ENCODE data around the gene ATG9A.

The ATG9A gene

DNA sequence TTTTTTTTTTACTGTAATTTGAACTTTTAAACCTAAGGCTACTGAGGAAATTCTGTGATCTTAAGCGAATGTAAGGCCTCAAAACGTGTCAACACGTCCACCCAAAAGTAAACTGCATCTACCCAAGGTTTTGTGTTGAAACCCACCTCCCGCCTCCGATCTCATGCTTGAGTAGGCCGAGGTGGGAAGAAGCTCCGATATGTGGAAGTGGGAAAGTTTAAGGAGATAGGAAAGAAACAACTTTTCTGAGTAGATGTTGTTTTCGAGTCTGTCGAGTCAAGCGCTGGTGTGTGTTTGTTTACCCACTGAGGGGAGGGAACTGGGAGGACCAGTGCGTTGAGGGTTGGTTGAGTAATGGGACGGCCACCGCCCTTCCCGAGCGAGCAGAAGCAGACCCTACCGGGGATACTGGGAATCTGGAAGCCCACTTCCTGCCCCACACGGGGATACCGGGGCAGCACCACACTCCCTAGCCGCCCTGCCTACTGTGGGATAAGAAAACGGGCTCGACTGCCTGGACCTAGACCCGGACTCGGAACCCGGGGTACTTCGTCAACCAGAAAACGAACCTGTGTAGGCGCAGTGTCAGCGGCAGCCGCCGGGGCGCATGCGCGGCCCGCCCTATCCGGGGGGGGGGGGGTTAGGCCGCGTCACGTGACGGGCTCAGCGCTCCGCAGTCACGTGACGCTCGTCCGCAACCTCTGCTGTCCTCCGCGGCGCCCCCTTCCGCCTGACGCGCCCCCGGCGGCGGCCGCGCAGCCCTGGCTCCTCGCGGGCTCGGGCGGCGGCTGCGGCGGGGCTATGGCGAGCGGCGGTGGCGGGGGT is 51.7 kb downstream of the ATG9A start, which contains the start of gene RETREG2:
Gene RETREG2, plus strand, starts transcription at position 724 of the 825 bp plus-strand sequence. Its CDS starts 78 bp downstream, at position 802.
- in situ Hi-C loops (cut with MboI; ENCODE audit: low sequenced_read_pairs), result no loop called here

DNA sequence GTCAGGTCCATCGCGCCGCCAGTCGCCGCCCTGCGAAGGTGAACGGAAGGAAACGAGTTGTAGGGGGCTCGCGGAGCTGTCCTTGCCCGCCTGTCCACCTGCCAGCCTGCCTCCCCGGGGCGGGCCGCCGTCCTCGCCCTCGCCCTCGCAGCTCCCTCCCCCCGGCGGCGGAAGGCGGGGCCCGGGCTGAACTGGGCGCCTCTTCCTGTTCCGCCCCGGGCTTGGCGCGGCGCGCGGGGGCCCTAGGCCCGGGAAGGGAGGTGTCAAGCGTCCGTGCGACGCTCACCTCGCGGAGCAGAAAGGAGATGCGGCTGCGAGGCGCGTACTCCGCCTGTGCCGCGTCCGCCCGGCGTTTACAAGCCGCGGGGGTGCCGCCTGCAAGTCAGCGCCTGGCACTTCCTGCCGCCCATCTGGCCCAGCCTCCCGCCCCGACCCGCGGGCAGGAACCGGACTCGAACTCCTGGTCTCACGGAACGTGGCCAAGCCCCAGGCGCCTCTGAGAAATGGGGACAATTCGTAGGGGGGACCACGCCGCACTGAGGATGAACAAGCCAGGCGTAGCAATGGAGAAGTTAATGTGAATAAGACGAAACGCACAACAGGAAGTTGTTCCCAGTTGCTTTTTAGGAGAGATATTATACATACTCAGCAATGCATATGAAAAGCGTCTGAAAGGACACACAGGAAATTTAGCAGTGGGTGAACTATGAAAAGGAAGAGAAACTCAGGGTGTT is 52.5 kb downstream of the ATG9A start, which contains the start of gene CNPPD1:
Gene CNPPD1, minus strand, starts transcription at position 108 of the 734 bp plus-strand sequence. Its CDS starts 97 bp downstream, at position 11.
- in situ Hi-C loops (cut with MboI; ENCODE audit: low sequenced_read_pairs), result no loop called here

DNA sequence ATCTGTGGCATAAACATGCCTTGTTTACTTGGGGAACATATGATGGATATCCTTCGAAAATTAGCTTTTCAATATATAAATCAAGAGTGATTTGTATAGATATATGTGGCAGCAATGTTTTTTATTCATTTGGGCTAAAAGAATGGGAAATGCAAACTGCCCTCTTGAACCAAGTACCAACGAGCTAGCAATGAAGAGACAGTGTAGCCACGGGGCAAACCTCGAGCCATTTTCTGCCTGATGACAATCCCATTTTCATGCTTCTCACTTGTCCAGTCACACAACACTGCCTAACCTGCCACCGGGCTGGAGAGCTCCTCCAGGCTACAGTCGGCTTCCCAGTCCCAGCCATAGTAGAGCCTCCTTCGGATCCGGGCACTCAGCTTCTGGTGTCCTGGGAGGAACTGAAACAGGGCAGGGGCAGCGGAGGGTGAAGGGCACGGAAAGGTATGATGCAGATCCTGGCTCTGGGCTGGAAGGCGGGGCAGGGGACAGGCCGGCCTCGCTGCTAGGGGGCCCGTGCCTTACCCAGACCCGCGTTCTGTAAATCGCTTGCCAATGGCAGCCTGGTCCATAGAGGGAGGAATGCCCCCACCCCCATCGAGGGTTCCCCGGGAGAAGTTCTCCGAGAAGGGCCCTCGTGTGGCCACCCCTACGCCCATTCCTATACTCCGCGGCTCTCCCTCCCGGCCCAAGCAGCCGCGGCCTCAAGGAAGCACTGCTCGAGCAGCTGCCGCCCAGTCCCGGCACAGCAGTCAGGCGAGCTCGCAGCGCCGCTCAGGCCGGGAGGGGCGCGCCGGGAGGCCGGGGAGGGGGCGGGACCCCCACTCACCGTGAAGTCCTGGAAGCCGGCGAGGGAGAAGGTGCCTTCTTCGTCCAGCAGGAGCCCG is 53.3 kb downstream of the ATG9A start:
- in situ Hi-C loops (cut with MboI; ENCODE audit: low sequenced_read_pairs), result no loop called here

DNA sequence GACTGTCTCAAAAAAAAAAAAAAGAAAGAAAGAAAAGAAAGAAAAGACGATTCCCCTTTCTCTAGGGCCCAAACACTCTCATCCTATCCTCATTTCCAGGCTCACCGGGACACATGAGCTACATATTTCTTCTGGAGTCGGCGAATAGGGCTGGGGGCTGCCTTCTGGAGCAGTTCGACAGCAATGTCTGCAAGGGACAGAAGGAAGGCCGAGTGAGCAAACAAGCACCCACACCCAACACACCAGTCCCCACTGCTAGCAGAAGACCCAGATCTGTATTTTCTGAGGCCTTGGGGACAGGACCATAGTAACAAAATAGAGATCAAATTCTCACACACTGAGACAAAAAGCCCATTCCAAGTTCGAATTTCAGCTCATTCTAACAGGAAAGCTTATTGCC is 54.0 kb downstream of the ATG9A start:
- in situ Hi-C loops (cut with MboI; ENCODE audit: low sequenced_read_pairs), result no loop called here

DNA sequence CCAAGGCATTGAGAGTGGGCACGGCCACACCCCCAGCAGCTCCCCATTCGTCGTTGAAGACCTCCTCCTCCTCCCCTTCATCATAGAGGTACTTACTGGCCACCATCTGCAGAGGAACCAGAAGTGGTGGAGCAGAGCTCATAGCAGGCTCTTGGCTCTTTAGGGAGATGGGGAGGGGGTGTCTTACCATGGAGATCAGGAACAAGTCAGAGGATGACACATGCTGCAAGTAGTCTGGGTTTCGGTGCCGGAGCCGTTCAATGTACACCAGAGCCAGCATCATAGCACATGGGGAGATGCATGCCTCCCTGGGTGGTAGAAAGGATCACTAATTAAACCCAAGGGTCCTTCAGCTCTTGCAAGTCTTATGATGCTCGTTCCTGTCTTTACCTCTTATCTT is 54.6 kb downstream of the ATG9A start:
- in situ Hi-C loops (cut with MboI; ENCODE audit: low sequenced_read_pairs), result no loop called here

DNA sequence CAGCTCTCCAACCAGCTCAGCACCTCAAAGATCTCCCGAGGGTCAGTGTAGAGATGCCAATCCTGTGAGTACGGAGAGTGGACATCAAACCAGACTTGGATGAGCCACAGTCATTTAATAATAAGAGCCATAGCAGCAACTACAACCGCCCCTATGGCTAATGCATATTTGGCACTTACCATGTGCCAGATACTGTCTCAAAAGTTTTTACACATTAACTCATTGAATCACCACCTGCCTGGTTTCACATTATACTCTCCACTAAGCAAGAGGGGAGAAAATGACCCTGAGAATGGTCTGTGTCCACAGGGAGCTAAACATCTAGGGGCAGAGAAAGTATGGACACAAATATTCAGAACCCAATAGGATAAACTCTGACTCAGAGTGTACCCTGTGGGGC is 55.3 kb downstream of the ATG9A start:
- in situ Hi-C loops (cut with MboI; ENCODE audit: low sequenced_read_pairs), result no loop called here

DNA sequence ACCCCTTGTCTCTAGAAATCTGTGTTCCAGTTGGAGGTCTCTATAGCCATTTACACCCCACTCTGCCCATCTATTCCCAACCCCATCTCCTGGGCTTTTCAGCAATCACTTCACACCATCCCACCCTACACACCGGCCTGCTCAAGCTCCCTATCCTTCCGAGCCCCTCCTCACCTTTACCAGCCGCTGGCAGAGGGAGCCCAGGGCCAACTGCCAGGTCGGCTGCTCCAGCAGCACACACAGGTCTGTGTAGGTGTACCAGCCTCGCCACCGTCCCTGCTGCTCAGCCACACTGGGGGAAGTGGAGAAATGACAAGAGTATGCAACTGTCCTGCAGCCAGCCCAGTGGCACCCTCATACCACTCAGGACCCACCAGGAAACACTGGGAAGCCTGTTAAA is 56.3 kb downstream of the ATG9A start:
- in situ Hi-C loops (cut with MboI; ENCODE audit: low sequenced_read_pairs), result no loop called here

DNA sequence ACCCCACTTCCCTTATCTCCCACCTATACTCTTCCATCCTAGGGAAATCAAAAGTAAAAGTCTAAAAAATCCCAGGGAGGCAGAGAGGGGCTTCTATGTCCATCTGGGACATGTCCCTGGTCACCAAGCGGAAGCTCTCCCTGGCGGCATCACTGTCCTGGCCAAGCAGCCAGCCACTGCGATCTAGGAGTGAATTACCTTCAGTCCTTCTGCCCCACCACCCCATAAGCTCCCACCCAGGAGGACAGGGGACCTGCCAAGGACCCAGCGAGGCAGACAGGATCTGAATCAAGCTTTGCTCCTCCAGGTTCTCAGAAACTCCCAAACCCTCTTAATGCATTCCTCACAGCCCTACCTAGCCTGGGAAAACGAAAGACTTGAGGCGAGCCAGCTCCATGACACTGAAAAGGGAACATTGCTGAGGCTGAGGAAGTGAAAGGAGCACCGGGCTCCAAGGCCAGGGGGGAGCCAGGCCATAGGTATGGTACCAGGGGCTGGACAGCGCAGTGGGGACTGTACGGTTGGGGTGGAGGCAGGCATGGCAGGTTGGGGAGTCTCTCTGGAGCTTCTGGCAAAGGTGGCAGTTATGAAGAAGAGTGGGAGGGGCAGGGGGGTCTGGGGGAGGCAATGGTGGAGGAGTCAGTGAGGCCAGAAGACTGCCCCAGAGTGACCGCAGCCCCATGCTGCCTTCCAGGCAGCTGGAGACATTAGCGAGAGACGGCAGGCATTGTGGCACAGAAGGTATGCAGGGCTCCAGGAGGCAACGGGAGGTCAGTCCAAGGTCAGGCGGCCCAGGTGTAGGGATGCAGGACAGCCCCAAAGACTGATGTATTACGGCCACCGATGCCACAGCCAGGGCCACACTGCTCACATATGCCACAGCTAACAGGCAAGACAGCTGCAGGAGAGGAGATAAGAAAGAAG is 56.9 kb downstream of the ATG9A start:
- in situ Hi-C loops (cut with MboI; ENCODE audit: low sequenced_read_pairs), result no loop called here

DNA sequence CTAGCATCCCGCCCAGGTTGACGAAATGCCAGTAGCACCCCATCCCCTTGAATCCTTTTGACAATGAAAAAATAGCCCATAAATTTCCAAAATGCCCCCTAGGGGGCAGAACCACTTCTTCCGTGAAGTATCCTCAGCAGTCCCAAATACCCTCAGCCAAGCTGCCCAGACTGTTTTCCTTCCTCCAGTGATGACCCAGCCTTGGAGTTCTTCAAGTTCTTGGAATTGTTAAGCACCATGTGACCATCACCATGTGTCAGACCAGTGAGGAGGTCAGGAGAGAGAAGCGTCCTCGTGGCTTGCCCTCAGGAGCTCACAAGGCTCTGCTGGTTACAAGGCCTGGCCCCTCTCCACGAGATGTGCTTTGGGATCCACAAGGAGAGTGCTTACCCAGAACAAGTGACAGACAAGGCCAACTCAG is 58.2 kb downstream of the ATG9A start:
- in situ Hi-C loops (cut with MboI; ENCODE audit: low sequenced_read_pairs), result no loop called here

DNA sequence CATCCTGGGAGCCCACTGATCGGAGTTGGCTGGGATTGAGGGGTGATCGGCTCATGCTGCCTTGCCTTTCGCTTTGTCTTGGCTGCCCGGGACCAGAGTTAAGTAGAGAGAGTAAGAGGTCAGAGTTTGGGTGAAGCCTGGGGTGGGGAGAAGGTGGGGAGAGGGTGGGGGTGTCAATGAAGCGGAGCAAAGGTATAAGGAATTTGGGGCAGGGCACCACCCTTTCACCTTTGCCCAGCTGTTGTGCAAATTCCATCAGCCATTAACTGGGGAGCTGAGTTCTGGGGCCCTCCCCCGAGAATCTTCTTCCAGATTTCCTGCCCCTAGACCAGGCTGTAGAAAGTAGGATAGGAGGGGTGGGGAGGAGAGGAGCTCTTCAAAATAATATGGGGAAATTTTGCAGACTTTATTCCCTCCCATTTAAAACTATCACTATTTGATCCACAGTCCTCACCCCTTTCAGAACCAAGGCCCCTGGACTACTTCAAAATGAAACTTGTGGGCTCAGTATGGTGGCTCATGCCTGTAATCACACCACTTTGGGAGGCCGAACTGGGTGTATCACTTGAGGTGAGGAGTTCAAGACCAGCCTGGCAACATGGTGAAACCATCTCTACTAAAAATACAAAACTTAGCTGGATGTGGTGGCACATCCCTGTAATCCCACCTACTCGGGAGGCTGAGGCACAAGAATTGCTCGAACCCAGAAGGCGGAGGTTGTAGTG is 59.3 kb downstream of the ATG9A start, which contains the start of gene SLC23A3:
Gene SLC23A3, minus strand, starts transcription at position 100 of the 725 bp plus-strand sequence. Its CDS starts 45 bp downstream, at position 55.
- in situ Hi-C loops (cut with MboI; ENCODE audit: low sequenced_read_pairs), result no loop called here

Data from hTERT RPE-1 (cell line).